Tibial artery (tissue), 4 donors: ENCODE measurements around the gene CTCFL.

Experiments
- DNase-seq, 2 donors: peaks; one replicate each; pipeline ENCODE4 v3.0.0-alpha.2; 2019
- H3K27ac ChIP-seq, 2 donors: fragments of 200-600 bp; sonication (generic) in 1 of 2; 1 replicate in 1 of 2; 2 replicates in 1 of 2; pipeline ENCODE4 v1.5.1; 2018 to 2019; ENCODE audit warnings: mild to moderate bottlenecking in 1 of 2
- H3K27me3 ChIP-seq, 2 donors: fragments of 200-600 bp; sonication (generic) in 1 of 2; one replicate each; pipeline versions ENCODE4 v1.5.1 to v1.6.0; 2016 to 2019
- H3K36me3 ChIP-seq, 3 donors: fragments of 200-600 bp; sonication (generic) in 2 of 3; one replicate each; pipeline ENCODE4 v1.5.1; 2016 to 2019; ENCODE audit warnings: mild to moderate bottlenecking in 2 of 3
- H3K4me1 ChIP-seq, 4 donors: fragments of 200-600 bp; sonication (generic) in 2 of 4; 1 replicate in 3 of 4; 2 replicates in 1 of 4; pipeline ENCODE4 v1.5.1; 2016 to 2019
- H3K4me3 ChIP-seq, 2 donors: fragments of 200-600 bp; sonication (generic) in 1 of 2; 1 replicate in 1 of 2; 2 replicates in 1 of 2; pipeline ENCODE4 v1.5.1; 2018 to 2019; ENCODE audit warnings: mild to moderate bottlenecking in 2 of 2
- H3K9me3 ChIP-seq, 3 donors: fragments of 200-600 bp; sonication (generic) in 1 of 3; one replicate each; pipeline ENCODE4 v1.5.1; 2016 to 2019
- CTCF ChIP-seq, 2 experiments: fragments of 200-600 bp in 1 of 2; fragments of 450-650 bp in 1 of 2; IDR thresholded peaks; one replicate each; pipeline ENCODE4 v1.5.1; 2017 to 2019; ENCODE audit warnings: antibody characterized with exemption in 2 of 2, mild to moderate bottlenecking in 1 of 2, moderate library complexity in 1 of 2
- intact Hi-C: fragments of 100-400 bp; cut with DNase I; formaldehyde crosslinking; loops from one replicate; pipeline ENCODE4 v1.15.0; 2023; ENCODE audit warnings: low total_unique reads

Gene CTCFL

GRCh38 chr20:57501461-57502335, 23.2 kb downstream of the CTCFL start:
- no peak for DNase-seq
- H3K27me3 ChIP-seq, result peaks cover 0 to 14% of the 10 kb centered on the region in 2 donors

GRCh38 chr20:57500962-57501361, 24.0 kb downstream of the CTCFL start:
- intact Hi-C loops, result no loop called here
- no peak for DNase-seq
- no peak overlapping the region for H3K4me3 ChIP-seq
- H3K27ac ChIP-seq, result no peak overlapping the region
- H3K9me3 ChIP-seq, result no peaks in the 10 kb centered on the region
- H3K4me1 ChIP-seq, result no peaks in the 10 kb centered on the region
- TF ChIP-seq CTCF (IDR thresholded peaks at IDR 0.05), result no peak
- no peaks in the 10 kb centered on the region for H3K36me3 ChIP-seq
- peaks cover 0 to 14% of the 10 kb centered on the region in 2 donors for H3K27me3 ChIP-seq

More at GRCh38 chr20:57501461-57502335, 23.2 kb downstream of the CTCFL start:
- Histone ChIP-seq H3K9me3 (no peaks in the 10 kb centered on the region), H3K36me3 (no peaks in the 10 kb centered on the region), H3K4me3 (no peak overlapping the region), H3K27ac (no peak overlapping the region), H3K4me1 (no peaks in the 10 kb centered on the region)
- intact Hi-C loops, result no loop called here
- TF ChIP-seq CTCF (IDR thresholded peaks at IDR 0.05), result no peak

GRCh38 chr20:57500235-57500634, 24.7 kb downstream of the CTCFL start:
- Histone ChIP-seq H3K27me3 (peaks cover 0 to 14% of the 10 kb centered on the region in 2 donors), H3K27ac (no peak overlapping the region), H3K4me1 (peaks cover 0 to 4% (median 0%) of the 10 kb centered on the region in 4 donors), H3K9me3 (no peaks in the 10 kb centered on the region), H3K4me3 (no peak overlapping the region), H3K36me3 (no peaks in the 10 kb centered on the region)
- TF ChIP-seq CTCF (IDR thresholded peaks at IDR 0.05), result no peak
- no peak for DNase-seq
- intact Hi-C loops, result no loop called here

GRCh38 chr20:57499676-57500075, 25.3 kb downstream of the CTCFL start:
- Histone ChIP-seq H3K4me1 (peaks cover 0 to 8% (median 4%) of the 10 kb centered on the region in 4 donors), H3K36me3 (no peaks in the 10 kb centered on the region), H3K27me3 (peaks cover 0 to 14% of the 10 kb centered on the region in 2 donors), H3K4me3 (no peak overlapping the region), H3K9me3 (no peaks in the 10 kb centered on the region), H3K27ac (no peak overlapping the region)
- no peak for TF ChIP-seq CTCF (IDR thresholded peaks at IDR 0.05)
- intact Hi-C loops, result no loop called here
- DNase-seq, result no peak

GRCh38 chr20:57498425-57499400, 26.2 kb downstream of the CTCFL start:
- no peak for DNase-seq
- no peaks in the 10 kb centered on the region for H3K9me3 ChIP-seq
- peaks cover 0 to 14% of the 10 kb centered on the region in 2 donors for H3K27me3 ChIP-seq
- H3K27ac ChIP-seq, result no peak overlapping the region
- intact Hi-C loops, result no loop called here
- H3K4me3 ChIP-seq, result no peak overlapping the region
- TF ChIP-seq CTCF (IDR thresholded peaks at IDR 0.05), result no peak
- no peaks in the 10 kb centered on the region for H3K36me3 ChIP-seq
- peaks cover 0 to 13% (median 8%) of the 10 kb centered on the region in 4 donors for H3K4me1 ChIP-seq
